Keratinocyte (primary cell): ENCODE data around the gene MAP3K9.

Source experiments
- CTCF ChIP-seq, 3 experiments: IDR thresholded peaks in 1 of 3; conservative IDR thresholded peaks in 1 of 3; optimal IDR thresholded peaks in 1 of 3; 2 replicates in 2 of 3; 3 replicates in 1 of 3; pipeline versions ENCODE3 to v1.5.1; 2011; ENCODE audit warnings: low read length in 3 of 3, mild to moderate bottlenecking in 3 of 3, moderate library complexity in 2 of 3, control low read depth in 1 of 3, inconsistent platforms in 1 of 3; ENCODE audit not compliant: insufficient read depth in 2 of 3; ENCODE audit errors: extremely low read depth in 1 of 3
- EZH2 ChIP-seq: IDR thresholded peaks from one replicate; pipeline ENCODE4 v1.6.1; 2012; ENCODE audit warnings: inconsistent platforms, mild to moderate bottlenecking, low read length, moderate library complexity

- no peak for TF ChIP-seq CTCF (optimal IDR thresholded peaks at IDR 0.05 in 1 of 3, IDR thresholded peaks at IDR 0.05 in 1 of 3, conservative IDR thresholded peaks at IDR 0.05 in 1 of 3; ENCODE audit: extremely low read depth in 1 of 3, insufficient read depth in 2 of 3, low read length in 3 of 3)
- no peak for TF ChIP-seq EZH2
Measured at GRCh38 chr14:70847406-70848090, 38.2 kb upstream of the MAP3K9 start.
